ENCODE data around the gene SRSF11.
"Not testable (repeated sequence)": the region's sequence is repeated elsewhere in the genome, so short reads cannot be mapped to it uniquely, and the experiment has no call there.

The SRSF11 gene, protein sequence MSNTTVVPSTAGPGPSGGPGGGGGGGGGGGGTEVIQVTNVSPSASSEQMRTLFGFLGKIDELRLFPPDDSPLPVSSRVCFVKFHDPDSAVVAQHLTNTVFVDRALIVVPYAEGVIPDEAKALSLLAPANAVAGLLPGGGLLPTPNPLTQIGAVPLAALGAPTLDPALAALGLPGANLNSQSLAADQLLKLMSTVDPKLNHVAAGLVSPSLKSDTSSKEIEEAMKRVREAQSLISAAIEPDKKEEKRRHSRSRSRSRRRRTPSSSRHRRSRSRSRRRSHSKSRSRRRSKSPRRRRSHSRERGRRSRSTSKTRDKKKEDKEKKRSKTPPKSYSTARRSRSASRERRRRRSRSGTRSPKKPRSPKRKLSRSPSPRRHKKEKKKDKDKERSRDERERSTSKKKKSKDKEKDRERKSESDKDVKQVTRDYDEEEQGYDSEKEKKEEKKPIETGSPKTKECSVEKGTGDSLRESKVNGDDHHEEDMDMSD

DNA sequence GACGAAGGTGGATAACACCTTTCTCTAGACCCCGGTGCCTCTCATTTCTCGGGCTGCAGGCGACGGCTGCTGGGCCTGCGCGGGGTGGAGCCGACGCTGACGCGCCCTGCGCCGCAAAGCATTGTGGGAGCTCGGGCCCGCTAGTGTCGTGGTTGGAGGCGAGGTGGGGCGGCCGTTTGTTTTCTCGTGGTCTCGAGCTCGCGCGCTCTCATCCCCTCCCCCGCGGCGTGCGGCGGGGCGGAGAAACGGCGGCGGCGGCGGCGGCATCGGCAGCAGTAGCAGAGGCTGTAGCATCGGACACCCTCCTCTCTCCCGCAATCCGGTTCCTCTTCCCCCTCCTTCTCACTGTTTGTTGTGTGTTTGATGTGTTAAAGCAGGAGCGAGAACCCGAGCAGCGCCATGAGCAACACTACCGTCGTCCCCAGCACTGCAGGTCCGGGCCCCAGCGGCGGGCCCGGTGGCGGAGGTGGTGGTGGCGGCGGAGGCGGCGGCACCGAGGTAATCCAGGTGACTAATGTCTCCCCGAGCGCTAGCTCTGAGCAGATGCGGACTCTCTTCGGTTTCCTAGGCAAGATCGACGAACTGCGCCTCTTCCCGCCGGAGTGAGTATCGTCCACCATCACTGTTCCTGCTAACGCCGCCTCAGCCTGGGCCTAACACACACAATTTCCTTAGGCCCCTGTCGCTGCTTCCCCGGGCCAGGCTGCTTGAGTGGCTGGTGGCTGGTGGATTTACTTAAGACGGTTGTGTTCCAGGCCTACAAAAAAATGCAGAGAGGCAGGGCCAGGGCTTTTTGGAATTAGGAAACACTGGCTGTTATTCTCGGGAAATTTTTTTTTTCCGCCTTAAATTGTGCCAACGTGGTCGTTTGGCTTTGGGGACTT, at the start of gene SRSF11:
TSS of gene SRSF11 (plus strand) at position 143 of the 884 bp plus-strand sequence. CDS start at position 400, 257 bp downstream.
- DNase-seq: peak; percentile 95

DNA sequence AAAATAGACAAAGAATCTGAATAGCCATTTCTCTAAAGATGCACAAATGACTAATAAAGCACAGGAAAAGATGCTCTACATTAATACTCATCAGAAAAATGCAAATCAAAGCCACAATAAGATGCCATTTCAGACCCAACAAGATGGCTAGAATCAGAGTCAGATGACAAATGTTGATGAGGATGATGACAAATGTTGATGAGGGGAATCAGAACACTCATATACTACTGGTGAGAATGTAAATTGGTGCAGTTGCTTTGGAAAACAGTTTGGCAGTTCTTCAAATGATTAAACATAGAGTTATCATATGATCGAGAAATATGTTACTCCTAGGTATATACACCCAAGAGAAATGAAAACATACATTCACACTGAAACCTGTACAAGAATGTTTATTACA, 49.7 kb upstream of the SRSF11 start:
- DNase-seq: no peak

DNA sequence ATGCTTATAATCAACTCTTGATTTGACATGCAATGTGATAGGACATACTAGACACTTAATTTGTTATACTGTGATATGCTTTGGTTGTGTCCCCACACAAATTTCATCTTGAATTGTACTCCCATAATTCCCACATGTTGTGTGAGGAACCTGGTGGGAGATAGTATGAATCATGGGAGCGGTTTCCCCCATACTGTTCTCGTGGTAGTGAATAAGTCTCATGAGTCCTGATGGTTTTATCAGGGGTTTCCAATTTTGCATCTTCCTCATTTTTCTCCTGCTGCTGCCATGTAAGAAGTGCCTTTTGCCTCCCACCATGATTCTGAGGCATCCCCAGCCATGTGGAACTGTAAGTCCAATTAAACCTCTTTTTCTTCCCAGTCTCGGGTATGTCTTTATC, 36.0 kb upstream of the SRSF11 start:
- DNase-seq: not testable (repeated sequence)

DNA sequence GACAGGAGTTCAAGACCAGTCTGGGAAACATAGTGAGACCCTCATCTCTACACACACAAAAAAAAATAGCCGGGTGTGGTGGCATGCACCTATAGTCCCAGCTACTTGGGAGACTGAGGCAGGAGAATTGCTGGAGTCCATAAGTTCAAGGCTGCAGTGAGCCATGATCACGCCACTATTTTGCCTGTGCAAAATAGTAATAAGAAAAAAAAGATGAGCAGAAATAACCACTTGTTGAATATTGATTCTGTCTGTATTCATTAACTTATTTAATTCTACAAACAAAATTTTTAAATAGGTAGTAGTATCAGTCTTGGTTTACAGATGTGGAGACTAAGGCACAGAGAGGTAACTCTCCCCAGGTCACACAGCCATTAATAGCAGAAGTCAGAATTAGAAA, 32.7 kb upstream of the SRSF11 start:
- DNase-seq: no peak

DNA sequence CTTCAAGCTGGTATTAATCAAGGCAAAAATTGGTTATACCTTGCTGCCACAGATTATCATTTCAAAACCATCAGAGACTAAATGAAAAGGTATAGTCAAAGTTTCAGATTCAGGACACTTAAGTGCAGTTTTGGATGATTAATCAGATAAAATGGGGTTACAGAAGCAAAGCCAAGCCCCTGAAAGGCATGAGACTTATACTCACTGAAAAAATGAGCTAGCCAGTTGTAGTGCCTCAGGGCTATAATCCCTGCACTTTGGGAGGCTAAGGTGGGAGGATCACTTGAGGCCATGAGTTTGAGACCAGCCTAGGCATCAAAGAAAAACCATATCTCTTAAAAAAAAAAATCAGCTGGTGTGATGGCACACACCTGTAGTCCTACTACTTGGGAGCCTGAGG, 31.0 kb upstream of the SRSF11 start:
- no peak for DNase-seq

DNA sequence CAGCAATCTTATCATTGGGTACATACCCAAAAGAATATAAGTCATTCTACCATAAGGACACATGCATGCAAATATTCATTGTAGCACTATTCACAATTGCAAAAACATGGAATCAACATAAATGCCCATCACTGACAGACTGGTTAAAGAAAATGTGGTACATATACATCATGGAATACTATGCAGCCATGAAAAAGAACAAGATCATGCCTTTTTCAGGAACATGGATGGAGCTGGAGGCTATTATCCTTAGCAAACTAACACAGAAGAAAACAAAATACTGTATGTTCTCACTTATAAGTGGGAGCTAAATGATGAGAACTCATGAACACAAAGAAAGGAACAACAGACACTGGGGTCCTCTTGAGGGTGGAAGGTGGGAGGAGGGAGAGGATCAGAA, 28.7 kb upstream of the SRSF11 start:
- DNase-seq: not testable (repeated sequence)

DNA sequence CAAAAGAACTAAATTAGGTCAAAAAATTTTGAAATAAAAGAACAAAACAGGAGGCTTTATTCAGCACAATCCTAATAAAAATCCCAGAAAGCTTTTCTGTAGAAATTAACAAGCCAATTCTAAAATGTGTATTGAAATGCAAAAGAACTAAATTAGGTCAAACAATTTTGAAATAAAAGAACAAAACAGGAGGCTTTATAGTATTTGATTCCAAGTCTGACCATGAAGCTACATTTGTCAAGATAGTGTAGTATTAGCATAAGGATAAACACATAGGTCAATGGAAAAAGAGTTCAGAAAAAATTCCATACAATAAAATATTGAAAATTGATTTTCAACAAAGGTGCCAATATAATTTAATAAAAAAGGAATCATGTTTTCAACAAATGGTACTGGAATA, 26.6 kb upstream of the SRSF11 start:
- no peak for DNase-seq

DNA sequence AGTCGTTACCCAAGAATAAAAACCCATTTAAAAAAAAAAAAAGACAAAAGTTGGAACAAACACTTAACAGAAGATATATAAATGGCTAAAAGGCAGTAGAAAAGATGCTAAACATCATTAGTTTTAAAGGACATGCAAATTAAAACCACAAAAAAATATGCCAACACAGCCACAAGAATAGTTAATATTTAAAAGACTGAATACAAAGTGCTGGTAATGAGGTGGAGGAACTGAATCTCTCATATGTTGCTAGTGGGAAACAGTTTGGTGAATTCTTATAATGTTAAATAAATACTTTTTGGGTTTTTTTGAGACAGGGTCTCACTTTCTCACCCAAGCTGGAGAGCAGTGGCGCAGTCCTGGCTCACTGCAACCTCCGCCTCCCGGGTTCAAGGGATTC, 25.8 kb upstream of the SRSF11 start:
- DNase-seq: no peak

DNA sequence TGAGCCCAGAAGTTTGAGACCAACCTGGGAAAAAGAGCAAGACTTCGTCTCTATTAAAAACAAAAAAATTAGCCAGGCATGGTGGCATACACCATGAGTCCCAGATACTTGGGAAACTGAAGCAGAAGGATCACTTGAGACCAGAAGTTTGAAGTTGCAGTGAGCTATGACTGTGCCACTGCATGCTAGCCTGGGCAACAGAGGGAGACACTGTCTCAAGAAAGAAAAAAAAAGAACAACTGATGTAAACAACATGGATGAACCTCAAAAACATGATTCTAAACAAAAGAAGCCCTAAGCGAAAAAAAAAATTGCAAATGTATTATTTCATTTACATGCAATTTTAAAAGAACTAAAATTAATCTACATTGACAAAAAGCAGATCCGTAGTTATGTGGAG, 24.8 kb upstream of the SRSF11 start:
- no peak for DNase-seq

DNA sequence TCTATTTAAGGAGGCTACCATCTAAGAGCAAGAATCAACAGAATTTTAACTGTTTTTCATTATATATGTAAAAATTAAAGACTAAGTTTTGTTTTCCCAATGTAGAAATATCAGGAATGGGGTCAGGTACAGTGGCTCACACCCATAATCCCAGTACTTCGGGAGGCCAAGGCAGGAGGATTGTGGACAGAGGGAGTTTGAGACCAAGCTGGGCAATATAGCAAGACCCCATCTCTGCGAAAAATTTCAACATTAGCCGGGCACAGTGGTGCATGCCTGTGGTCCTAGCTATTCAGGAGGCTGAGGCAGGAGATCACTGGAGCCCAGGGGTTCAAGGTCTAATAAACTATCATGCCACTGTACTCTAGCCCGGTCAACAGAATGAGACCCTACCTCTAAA, 21.1 kb upstream of the SRSF11 start:
- DNase-seq: no peak

DNA sequence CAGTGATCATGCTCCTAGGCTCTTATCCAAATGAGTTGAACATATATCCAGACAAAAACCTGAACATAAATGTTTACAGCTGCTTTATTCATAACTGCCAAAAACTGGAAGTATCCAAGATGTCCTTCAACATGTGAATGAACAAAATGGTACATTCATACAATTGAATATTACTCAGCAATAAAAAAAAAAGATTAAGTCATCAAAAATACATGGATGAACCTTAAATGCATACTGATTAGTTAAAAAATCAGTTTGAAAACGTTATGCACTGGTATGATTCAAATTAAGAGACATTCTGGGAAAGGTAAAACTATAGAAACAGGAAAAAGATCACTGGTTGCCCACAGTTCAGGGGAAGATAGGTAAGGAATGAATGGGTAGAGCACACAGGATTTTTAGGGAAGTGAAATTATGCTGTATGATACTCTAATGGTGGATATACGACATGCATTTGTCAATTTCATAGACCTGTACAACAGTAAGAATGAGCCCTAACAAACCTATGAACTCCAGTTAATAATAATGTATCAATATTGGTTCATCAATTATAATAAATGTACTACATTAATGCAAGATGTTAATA, 18.9 kb upstream of the SRSF11 start:
- no peak for DNase-seq

DNA sequence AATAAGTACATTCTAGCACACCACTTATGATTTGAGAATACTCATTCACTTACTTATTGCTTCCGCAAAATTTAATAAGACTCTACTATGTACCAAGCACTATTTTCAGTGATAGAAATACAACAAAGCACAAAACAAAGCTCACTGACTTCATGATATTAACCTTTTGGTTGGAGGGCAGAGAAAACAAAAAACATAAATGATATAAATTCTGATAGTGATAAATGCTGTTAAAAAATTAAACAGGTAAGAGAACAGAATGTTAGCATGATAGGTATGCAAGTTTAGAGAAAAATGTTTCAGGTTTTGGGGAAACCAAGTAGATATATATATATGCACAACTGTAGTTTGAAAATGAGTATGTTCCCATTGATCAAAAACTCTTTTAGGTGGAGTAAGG, 17.0 kb upstream of the SRSF11 start:
- no peak for DNase-seq

DNA sequence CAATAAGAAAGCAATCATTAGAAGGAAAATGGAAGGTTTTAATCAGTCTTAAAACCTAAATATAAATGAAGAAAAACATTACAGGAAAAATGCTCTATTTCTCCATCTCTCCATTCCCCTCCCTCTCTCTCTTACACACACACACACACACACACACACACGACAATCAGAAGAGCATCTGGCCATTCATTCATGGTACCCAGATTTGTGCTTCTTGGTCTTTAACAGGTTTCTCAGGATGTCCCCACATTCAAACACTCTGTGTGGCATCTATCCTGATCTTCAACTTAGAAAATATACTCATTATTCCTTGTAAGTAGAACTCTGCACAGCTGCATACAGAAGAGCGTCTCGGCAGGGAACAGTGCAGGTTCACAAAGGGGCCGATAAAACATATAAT, 16.6 kb upstream of the SRSF11 start:
- DNase-seq: no peak

DNA sequence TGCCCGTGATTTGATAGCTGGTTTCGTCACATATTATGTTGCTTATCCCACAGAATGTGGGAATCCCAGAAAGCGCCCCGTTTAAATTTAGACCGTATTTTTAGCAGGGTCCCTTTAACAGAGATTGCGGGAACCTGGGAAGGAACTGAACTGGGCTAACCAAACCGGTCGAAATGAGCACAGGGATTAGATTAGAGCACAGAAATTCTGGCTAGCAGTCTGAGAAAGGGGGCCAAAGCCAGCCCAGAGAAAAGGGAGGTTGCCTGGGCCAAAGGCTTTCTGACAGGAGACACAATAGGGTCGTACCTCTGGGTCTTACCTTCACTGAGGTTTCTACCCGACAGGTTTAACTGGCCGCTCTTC, 16.1 kb upstream of the SRSF11 start:
- no peak for DNase-seq

DNA sequence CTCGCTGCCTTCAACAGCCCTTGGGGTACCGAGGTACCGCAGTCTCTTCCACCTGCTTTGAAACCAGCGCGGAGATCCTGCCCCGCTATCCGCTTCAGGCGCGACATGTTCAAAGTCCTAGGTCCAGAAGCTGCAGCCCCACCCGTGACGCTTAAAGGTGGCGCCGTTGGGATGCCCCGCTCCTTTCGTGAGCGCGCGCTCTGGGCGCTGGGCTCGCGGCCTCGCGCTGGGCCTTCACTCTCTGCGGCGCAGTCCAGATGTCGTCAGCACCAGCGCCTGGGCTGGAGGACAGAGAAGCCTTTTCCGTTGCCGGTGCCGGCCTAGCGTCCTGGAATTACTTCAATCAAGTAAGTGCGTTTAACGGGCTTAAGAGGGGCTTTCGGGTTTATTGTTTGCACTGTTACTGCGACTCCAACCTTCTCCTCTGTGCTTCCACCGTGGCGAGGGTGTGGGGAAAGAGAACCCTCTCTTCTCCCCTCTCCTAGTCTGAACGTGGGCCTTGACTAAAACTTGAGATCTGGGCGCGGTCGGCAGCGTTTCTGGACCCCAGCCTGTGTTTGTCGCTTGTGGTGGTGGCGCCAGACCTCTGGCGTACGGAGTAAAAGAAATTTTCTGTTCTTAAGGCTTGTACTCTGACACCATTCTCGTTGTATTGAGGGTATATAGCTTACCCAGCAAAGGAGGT, 15.6 kb upstream of the SRSF11 start, which contains the start of gene LRRC40:
TSS of gene LRRC40 (minus strand) at position 146 of the 685 bp plus-strand sequence. CDS start at position 107, 39 bp downstream.
- peak; percentile 95 for DNase-seq

DNA sequence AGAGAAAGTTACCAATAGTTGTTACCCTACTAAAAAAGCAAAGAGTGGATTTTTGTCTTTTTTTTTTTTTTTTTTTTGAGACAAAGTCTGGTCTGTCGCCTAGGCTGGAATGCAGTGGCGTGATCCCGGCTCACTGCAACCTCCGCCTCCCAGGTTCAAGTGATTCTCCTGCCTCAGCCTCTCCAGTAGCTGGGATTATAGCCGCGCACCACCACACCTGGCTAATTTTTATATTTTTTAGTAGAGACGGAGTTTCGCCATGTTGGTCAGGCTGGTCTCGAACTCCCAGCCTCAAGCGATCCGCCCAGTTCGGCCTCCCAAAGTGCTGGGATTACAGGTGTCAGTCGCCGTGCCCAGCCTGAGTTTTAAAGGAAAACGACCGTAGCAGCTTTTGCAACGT, 14.3 kb upstream of the SRSF11 start:
- not testable (repeated sequence) for DNase-seq

DNA sequence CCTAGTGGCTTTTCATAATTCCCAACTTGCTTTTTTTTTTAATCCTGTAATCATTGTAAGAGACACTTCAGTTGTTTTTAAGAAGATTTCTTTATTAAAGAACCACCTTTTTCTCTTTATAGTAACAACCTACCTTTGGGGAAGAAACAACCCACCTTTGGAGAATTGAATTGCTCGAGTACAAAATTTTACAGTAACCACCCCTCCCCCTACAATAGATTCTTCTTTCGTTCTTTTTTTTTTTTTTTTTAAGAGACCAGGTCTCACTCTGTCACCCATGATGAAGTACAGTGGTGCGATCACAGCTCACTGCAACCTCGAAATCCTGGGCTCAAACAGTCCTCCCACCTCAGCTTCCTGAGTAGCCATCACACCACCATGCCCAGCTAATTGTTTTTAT, 13.7 kb upstream of the SRSF11 start:
- DNase-seq: no peak

DNA sequence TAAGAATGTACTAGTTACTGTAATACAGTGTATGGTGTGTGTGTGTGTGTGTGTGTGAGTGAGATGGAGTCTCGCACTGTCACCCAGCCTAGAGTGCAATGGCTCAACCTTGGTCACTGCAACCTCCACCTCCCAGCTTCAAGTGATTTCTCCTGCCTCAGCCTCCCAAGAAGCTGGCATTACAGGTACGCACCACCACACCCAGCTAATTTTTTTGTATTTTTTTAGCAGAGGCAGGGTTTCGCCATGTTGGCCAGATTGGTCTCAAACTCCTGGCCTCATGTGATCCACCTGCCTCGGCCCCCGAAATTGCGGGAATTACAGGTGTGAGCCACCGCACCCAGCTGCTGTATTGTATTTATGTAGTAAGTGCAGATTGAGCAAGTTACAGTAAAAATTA, 12.9 kb upstream of the SRSF11 start:
- no peak for DNase-seq

DNA sequence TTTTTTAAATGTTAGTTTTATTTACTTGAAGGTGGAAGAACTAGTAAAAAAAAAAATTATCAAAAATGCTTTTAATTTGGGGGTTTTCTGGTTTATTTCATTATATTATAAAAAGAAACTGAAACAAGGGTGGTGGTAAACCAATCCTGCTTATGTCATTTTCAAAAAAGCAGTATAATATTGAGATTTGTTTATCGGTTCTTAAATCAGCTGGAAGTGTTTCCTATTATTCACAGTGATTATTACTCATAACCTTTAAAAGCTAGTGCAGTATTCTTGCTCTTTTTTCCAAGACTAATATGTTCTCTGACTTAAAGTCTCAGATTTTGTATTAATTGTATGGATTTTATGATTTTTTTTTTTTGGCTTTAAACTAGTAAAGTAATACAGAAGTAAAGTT, 10.4 kb upstream of the SRSF11 start:
- no peak for DNase-seq

DNA sequence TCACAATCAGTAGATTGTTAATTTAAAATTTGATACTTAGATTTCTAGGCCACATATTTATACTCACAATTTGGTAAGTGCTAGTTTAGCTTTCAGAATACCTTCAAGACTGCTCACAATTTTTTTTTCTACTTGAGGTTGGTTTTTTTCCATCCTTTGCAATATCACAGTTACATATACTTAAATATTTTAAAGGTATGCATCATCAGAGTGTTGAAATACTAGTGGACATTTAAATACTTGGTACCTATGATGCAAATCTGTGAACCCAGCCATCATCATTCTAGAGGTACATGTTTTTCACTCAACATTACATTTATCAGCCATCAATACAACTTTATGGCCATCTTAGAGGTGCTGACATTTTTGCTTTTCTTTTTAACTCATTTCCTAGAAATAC, 9.6 kb upstream of the SRSF11 start:
- no peak for DNase-seq

DNA sequence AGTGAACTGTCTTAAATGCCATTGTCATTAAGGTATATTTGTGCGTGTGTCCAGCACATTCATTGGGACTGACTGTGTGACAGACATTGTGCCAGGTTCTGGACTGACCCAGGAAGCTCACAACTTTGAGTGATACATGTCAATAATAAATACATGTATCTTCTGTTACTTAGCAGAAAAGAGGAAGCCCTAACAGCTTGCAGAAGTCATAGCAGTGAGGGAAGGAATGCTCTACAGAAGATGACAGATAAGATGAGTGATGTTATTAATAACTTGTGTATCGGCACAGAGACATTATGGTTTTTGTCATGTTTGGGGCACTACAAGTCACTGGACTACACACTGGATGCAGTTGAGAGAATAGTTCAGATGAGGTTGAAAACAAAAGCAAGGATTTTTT, 1.2 kb upstream of the SRSF11 start:
- DNase-seq: no peak

DNA sequence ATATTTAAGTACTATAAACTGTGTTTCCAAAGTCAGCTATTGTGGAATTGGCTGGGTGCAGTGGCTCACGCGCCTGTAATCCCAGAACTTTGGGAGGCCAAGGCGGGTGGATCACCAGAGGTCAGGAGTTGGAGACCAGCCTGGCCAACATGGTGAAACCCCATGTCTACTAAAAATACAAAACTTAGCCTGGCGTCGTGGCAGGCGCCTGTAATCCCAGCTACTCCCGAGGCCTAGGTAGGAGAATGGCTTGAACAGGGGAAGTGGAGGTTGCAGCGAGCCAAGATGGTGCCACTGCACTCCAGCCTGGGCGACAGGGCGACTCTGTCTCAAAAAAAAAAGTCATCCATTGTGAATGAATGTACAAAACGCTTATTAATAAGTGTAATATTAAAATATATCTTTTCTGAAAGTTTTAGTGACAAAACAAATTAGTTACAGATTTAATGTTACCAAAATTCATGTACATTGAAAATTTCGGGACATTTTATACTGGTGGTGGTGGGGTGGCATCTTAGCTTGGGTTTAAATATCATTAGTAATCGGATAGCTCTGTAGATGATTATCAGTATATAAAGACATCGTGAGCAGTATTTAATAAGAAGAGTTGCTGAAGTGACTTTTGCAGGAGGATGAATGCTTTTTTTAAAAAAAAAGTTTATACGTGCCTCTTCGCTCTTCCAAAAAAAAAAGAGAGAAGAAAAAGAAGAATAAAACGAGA, 503 bp upstream of the SRSF11 start:
- no peak for DNase-seq

Measured in COR-L47 (cell line).